K562 (cell line): ENCODE measurements around the gene TBC1D16. TPM values are rescaled to one million over a fixed set of nuclear protein-coding genes. Genes with fewer than 3 reads are reported as not detected.
A peak's percentile ranks its signal among the peaks of the same experiment; 100 is the strongest.

Experiments used
- ATAC-seq: fragments of 200-7000 bp; cut with Tn5 transposase; 3 replicates; pipeline ENCODE4 v1.9.1; 2020; ENCODE audit warnings: moderate library complexity
- BruUV-seq: library from RNA; stranded (reverse); fragments of 400-500 nt; replicated peaks from 2 replicates; lab custom pipeline; 2021; lab: Mats Ljungman, UMichigan
- CTCF ChIA-PET: fragments of 300-600 bp; formaldehyde crosslinking; extraction: SDS; loops from one replicate; lab custom pipeline; 2021; ENCODE audit warnings: low intra/inter-chr PET ratio; lab: Yijun Ruan, JAX
- POLR2A ChIA-PET: fragments of 300-600, 350-650 bp; sonication (Branson Sonifier 250); formaldehyde crosslinking; extraction: SDS; loops from one replicate; lab custom pipeline; 2021; ENCODE audit warnings: antibody characterized with exemption, inconsistent platforms; lab: Yijun Ruan, JAX
- DNase-seq, 4 experiments: peaks; one replicate each; pipeline versions ENCODE4 v3.0.0 to v3.0.0-alpha.2; 2011 to 2018; ENCODE audit warnings: low spot score in 3 of 4, mixed read lengths in 3 of 4; ENCODE audit errors: extremely low read depth in 1 of 4
- FAIRE-seq: peaks from 2 replicates; lab custom pipeline; 2011; peaks lifted over from hg19 to GRCh38; lab: Jason Lieb, UNC
- H2AFZ ChIP-seq: 2 replicates; pipeline ENCODE4 v1.6.0; 2011; ENCODE audit warnings: low read depth, low read length, control low read depth, inconsistent platforms
- H3K27ac ChIP-seq: fragments of 200-600 bp; 3 replicates; pipeline ENCODE4 v1.8.0; 2011; ENCODE audit warnings: low read depth, mild to moderate bottlenecking, control low read depth, inconsistent platforms, low read length, moderate library complexity, mixed read lengths; ENCODE audit errors: extremely low read depth
- H3K27me3 ChIP-seq, 2 experiments: fragments of 300-600 bp in 1 of 2; 2 replicates in 1 of 2; 3 replicates in 1 of 2; pipeline versions ENCODE4 v1.6.0 to v1.8.0; 2011; ENCODE audit warnings: inconsistent platforms in 2 of 2, low read length in 2 of 2, mild to moderate bottlenecking in 1 of 2, mixed read lengths in 1 of 2, moderate library complexity in 1 of 2; ENCODE audit not compliant: control insufficient read depth in 2 of 2, insufficient read depth in 2 of 2
- H3K36me3 ChIP-seq: fragments of 300-600 bp; 3 replicates; pipeline ENCODE4 v1.8.0; 2011; ENCODE audit warnings: mild to moderate bottlenecking, low read length, inconsistent platforms; ENCODE audit not compliant: control insufficient read depth, insufficient read depth
- H3K4me1 ChIP-seq, 2 experiments: fragments of 200-600 bp in 1 of 2; replicated peaks in 1 of 2; 2 replicates in 1 of 2; 3 replicates in 1 of 2; pipeline versions ENCODE4 v1.5.1 to v1.8.0; 2011; ENCODE audit warnings: inconsistent platforms in 2 of 2, low read length in 2 of 2, mild to moderate bottlenecking in 1 of 2, mixed read lengths in 1 of 2, moderate library complexity in 1 of 2; ENCODE audit not compliant: control insufficient read depth in 2 of 2, insufficient read depth in 2 of 2
- H3K4me2 ChIP-seq: 2 replicates; pipeline ENCODE4 v1.6.1; 2011; ENCODE audit warnings: low read length, control low read depth, inconsistent platforms, mixed read lengths; ENCODE audit not compliant: insufficient read depth
- H3K4me3 ChIP-seq: fragments of 200-600 bp; sonication (generic), shearing (Covaris generic); 2 replicates; pipeline ENCODE4 v1.5.1; 2016; ENCODE audit warnings: control low read depth, inconsistent platforms
- H3K79me2 ChIP-seq: fragments of 200-600 bp; 3 replicates; pipeline ENCODE4 v1.8.0; 2011; ENCODE audit warnings: low read length, inconsistent platforms; ENCODE audit not compliant: control insufficient read depth, insufficient read depth
- H3K9ac ChIP-seq, 2 experiments: 2 replicates each; pipeline versions ENCODE4 v1.6.0 to v1.6.1; 2011; ENCODE audit warnings: low read depth in 2 of 2, low read length in 2 of 2, control low read depth in 1 of 2, inconsistent platforms in 1 of 2, mild to moderate bottlenecking in 1 of 2, mixed read lengths in 1 of 2; ENCODE audit not compliant: insufficient read depth in 1 of 2
- H3K9me1 ChIP-seq: one replicate; pipeline ENCODE4 v1.6.0; 2011; ENCODE audit warnings: inconsistent platforms, mild to moderate bottlenecking, low read length, moderate library complexity; ENCODE audit not compliant: control insufficient read depth, insufficient read depth
- H3K9me3 ChIP-seq: replicated peaks from 2 replicates; pipeline ENCODE4 v1.5.1; 2011; ENCODE audit warnings: low read depth, low read length, inconsistent platforms; ENCODE audit not compliant: control insufficient read depth, insufficient read depth
- H4K20me1 ChIP-seq: replicated peaks from 2 replicates; pipeline ENCODE4 v1.6.1; 2011; ENCODE audit warnings: low read length, inconsistent platforms, mixed read lengths; ENCODE audit not compliant: control insufficient read depth, insufficient read depth
- HNRNPUL1 ChIP-seq: fragments of 200-400 bp; formaldehyde crosslinking; IDR thresholded peaks from 2 replicates; pipeline ENCODE4 v1.6.1; 2017; ENCODE audit warnings: low read length
- ZFP36 ChIP-seq: fragments of 150-350 bp; IDR thresholded peaks from 2 replicates; pipeline ENCODE4 v1.6.1; 2018; ENCODE audit warnings: low read length, low read depth; ENCODE audit not compliant: partially characterized antibody
- WGBS: fragments of 100-300 bp; shearing (Covaris generic); methylation state at CpG from one replicate; pipeline ENCODE4 v1.1.6; 2016; ENCODE audit warnings: low coverage, mixed read lengths; ENCODE audit not compliant: insufficient coverage; ENCODE audit errors: missing lambda C conversion rate; 5-methylcytosine and 5-hydroxymethylcytosine counted together
- in situ Hi-C: fragments of 300-500 bp; cut with MboI; formaldehyde crosslinking; loops from 4 replicates; pipeline ENCODE4 v1.15.0; 2018; ENCODE audit warnings: inconsistent platforms, mixed read lengths
- intact Hi-C: fragments of 100-400 bp; cut with micrococcal nuclease; formaldehyde crosslinking; loops from 2 replicates; pipeline ENCODE4 v1.14.2; 2022
- polyA plus RNA-seq, 8 experiments: library from polyadenylated mRNA; depleted of rRNA in 4 of 8; stranded (reverse) in 5 of 8; unstranded in 3 of 8; fragments of >200 nt; fragmentation: Nextera tagmentation in 2 of 8; fragmentation: Illumina TruSeq in 1 of 8; extraction: Ambion mirVana in 2 of 8; extraction: Trizol in 1 of 8; gene quantifications; 2 replicates each; pipeline versions ENCODE4 v1.2.1 to v1.2.3, GENCODE V29; 2011 to 2014; ENCODE audit warnings: inconsistent platforms in 1 of 8, missing spikeins in 1 of 8
- total RNA-seq, 7 experiments: library from RNA; depleted of rRNA in 6 of 7; stranded (reverse); fragments of >200 nt in 6 of 7; fragmentation: Illumina TruSeq in 2 of 7; extraction: Trizol in 2 of 7; gene quantifications; 2 replicates each; pipeline versions ENCODE4 v1.2.1 to v1.2.3, GENCODE V29; 2011 to 2021; ENCODE audit warnings: low replicate concordance in 1 of 7
- TF ChIP-seq, protein P1 (sequence below): fragments of 200-400 bp; formaldehyde crosslinking; IDR thresholded peaks from 2 replicates; pipeline ENCODE4 v1.6.1; 2017; ENCODE audit warnings: mild to moderate bottlenecking, low read depth, low read length, moderate library complexity
- TF ChIP-seq, protein P2 (sequence below): fragments of 250-450 bp; sonication (Bioruptor Pico); IDR thresholded peaks from 2 replicates; pipeline ENCODE4 v1.8.0; 2022; ENCODE audit warnings: inconsistent platforms

The TBC1D16 gene
- total and polyA plus RNA-seq, 9 of the 15 experiments (the other 6 are each of a cell fraction or from before 2014, with no cell fraction given): 0.01 to 0.20 (median 0.03) TPM; not detected in 1

DNA sequence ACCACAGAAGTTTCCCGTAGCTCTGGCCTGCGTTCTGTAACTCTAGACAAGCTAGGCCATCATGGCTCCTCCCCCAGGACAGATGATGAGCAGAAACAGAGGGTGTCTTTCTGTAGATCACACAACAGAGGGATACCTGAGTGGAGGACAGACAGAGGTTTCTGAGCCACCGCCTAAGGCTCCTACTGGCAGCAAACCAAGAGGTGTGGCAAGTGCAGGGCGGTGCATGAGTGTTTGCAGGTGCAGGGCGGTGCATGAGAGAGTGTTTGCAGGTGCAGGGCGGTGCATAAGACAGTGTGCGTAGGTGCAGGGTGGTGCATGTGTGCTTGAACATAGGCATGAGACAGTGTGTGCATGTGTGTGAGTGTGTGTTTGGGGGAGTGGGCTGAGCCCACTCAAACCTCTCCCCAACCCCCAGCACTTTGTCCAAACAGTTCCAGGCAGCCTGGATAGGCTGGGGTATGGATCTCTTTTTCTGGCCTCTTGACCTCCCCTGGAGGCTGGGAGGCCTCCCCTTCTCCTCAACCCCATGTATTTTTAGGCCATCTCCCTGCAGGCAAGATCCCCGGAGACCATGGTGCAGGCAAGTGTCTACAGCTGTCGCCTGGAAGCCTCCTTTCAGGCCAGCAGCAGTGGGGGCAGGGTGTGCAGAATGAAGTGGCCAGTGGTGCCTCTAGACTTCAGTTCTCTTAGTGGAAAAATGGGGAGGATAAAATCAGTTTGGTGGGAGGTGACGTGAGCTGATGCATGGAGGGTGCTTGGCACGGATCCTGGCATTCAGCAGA, 143.0 kb downstream of the TBC1D16 start (continued):
- TF ChIP-seq, protein P1, sequence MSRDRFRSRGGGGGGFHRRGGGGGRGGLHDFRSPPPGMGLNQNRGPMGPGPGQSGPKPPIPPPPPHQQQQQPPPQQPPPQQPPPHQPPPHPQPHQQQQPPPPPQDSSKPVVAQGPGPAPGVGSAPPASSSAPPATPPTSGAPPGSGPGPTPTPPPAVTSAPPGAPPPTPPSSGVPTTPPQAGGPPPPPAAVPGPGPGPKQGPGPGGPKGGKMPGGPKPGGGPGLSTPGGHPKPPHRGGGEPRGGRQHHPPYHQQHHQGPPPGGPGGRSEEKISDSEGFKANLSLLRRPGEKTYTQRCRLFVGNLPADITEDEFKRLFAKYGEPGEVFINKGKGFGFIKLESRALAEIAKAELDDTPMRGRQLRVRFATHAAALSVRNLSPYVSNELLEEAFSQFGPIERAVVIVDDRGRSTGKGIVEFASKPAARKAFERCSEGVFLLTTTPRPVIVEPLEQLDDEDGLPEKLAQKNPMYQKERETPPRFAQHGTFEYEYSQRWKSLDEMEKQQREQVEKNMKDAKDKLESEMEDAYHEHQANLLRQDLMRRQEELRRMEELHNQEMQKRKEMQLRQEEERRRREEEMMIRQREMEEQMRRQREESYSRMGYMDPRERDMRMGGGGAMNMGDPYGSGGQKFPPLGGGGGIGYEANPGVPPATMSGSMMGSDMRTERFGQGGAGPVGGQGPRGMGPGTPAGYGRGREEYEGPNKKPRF: no peak
- TF ChIP-seq, protein P2, sequence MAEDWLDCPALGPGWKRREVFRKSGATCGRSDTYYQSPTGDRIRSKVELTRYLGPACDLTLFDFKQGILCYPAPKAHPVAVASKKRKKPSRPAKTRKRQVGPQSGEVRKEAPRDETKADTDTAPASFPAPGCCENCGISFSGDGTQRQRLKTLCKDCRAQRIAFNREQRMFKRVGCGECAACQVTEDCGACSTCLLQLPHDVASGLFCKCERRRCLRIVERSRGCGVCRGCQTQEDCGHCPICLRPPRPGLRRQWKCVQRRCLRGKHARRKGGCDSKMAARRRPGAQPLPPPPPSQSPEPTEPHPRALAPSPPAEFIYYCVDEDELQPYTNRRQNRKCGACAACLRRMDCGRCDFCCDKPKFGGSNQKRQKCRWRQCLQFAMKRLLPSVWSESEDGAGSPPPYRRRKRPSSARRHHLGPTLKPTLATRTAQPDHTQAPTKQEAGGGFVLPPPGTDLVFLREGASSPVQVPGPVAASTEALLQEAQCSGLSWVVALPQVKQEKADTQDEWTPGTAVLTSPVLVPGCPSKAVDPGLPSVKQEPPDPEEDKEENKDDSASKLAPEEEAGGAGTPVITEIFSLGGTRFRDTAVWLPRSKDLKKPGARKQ (CRISPR knock-in tag): no peak

DNA sequence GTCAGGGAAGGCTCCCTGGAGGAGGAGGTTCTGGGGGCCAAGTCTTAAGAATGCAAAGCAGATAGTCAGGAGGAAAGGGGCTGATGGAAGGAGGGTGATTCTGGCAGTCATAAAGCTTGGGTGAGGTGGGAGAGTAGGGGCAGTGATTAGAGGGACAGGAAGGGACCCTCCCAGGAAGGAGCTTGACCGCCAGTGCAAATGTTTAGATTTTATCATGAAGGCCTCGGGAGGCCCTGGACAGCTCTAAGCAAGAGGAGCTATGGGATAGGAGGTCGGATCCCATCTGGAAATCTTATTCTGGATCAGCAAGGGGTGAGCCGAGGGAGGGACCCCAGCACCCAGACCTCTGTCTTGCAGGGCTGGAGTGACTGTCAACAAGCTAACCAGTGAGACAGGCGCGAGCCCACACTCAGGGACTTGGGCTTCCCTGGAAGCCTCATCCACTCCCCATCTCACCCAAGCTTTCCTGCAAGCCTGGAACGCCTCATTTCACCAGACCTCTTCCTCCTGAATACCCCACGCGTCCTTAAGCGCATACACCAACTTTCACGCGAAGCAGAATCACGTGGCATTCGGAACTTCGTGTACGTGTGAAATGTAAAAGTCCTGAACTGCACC, 144.4 kb downstream of the TBC1D16 start:
- Histone ChIP-seq H3K36me3 (no peaks in the 10 kb centered on the region), H3K9me1 (no peaks in the 10 kb centered on the region), H3K79me2 (no peaks in the 10 kb centered on the region), H4K20me1 (peaks cover 10% of the 10 kb centered on the region), H2AFZ (no peak overlapping the region), H3K9me3 (no peaks in the 10 kb centered on the region), H3K27me3 (peaks cover 29 to 59% of the 10 kb centered on the region in 2 experiments; a peak in 4 of 5 replicates), H3K4me1 (no peaks in the 10 kb centered on the region; a peak in 1 of 5 replicates), H3K4me2 (no peak overlapping the region), H3K9ac (no peak overlapping the region), H3K27ac (no peak overlapping the region), H3K4me3 (no peak overlapping the region)
- no peak for DNase-seq
- ChIA-PET POLR2A (interaction anchor here (0.6 to 1.6 kb wide), 4 partner anchors 11 to 104 kb away, joined by 3 to 5 read pairs (median 4); no protein-coding TSS in a partner anchor), CTCF (no interaction called here)
- no peak for ATAC-seq
- TF ChIP-seq HNRNPUL1 (no peak), ZFP36 (peak; percentile 87)
- no TSS peak for BruUV-seq
- no peak for FAIRE-seq
- WGBS: 2% methylated on average over 16 of the region's 16 CpGs
- intact Hi-C loops (no loop called here), in situ Hi-C loops (no loop called here)
